ENCODE measurements around the gene GJA4.
"Not testable (repeated sequence)": the region's sequence is repeated elsewhere in the genome, so short reads cannot be mapped to it uniquely, and the experiment has no call there.

GJA4 gene

DNA sequence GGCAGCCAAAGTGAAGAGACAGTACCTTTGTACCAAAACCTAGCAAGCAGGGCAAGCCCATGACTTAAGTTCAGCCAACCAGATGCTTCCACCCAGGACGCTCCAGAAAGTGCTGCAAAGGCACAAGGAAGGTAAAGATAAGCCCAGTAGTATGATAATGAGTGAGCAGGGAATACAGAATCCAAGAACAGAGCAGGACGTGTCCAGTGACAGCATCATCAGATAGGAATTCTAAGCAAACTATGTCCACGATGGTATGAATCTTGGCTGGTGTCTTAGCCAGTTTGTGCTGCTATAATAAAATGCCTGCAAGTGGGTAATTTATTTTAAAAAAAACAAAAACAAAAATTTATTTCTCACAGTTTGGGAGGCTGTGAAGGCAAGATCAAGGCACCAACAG lies 13.6 kb downstream of the GJA4 start:
- H3K27me3 ChIP-seq (ENCODE audit: insufficient read depth, poor library complexity, severe bottlenecking), result peaks cover 3% of the 10 kb centered on the region
- no peak for DNase-seq (ENCODE audit: low read depth in 1 of 2, low spot score in 1 of 2)
- no peak overlapping the region for H3K4me3 ChIP-seq (replicated peaks; ENCODE audit: insufficient read depth, low read length)
- TF ChIP-seq REST (IDR thresholded peaks at IDR 0.05; ENCODE audit: insufficient replicate concordance, low read depth) (no peak), SPI1 (IDR thresholded peaks at IDR 0.05; ENCODE audit: borderline replicate concordance, low read depth) (no peak), POLR2AphosphoS5 (IDR thresholded peaks at IDR 0.05; ENCODE audit: low read depth) (no peak), GABPA (IDR thresholded peaks at IDR 0.05; ENCODE audit: low read depth) (no peak)
- TF ChIP-seq, protein P1, sequence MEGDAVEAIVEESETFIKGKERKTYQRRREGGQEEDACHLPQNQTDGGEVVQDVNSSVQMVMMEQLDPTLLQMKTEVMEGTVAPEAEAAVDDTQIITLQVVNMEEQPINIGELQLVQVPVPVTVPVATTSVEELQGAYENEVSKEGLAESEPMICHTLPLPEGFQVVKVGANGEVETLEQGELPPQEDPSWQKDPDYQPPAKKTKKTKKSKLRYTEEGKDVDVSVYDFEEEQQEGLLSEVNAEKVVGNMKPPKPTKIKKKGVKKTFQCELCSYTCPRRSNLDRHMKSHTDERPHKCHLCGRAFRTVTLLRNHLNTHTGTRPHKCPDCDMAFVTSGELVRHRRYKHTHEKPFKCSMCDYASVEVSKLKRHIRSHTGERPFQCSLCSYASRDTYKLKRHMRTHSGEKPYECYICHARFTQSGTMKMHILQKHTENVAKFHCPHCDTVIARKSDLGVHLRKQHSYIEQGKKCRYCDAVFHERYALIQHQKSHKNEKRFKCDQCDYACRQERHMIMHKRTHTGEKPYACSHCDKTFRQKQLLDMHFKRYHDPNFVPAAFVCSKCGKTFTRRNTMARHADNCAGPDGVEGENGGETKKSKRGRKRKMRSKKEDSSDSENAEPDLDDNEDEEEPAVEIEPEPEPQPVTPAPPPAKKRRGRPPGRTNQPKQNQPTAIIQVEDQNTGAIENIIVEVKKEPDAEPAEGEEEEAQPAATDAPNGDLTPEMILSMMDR (IDR thresholded peaks at IDR 0.05; ENCODE audit: insufficient read depth, low read length), result no peak
- H3K27ac ChIP-seq (replicated peaks), result no peak overlapping the region

- Histone ChIP-seq H3K27me3 (ENCODE audit: insufficient read depth, poor library complexity, severe bottlenecking) (peaks cover 3% of the 10 kb centered on the region), H3K4me3 (replicated peaks; ENCODE audit: insufficient read depth, low read length) (no peak overlapping the region)
- no peak for DNase-seq (ENCODE audit: low read depth in 1 of 2, low spot score in 1 of 2)
Observed at GRCh38 chr1:34808051-34808810, 15.4 kb downstream of the GJA4 start.

DNA sequence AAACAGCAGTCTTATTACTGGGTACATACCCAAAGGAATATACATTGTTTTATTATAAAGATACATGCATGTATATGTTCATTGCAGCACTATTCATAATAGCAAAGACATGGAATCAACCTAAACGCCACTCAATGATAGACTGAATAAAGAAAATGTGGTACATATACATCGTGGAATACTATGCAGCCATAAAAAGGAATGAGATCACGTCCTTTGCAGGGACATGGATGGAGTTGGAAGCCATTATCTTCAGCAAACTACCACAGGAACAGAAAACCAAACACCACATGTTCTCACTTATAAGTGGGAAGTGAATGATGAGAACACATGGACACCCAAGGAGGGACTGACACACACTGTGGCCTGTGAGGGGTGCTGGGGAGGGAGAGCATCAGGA lies 18.0 kb downstream of the GJA4 start:
- H3K27me3 ChIP-seq (ENCODE audit: insufficient read depth, poor library complexity, severe bottlenecking), result not testable (repeated sequence)

More at GRCh38 chr1:34808051-34808810, 15.4 kb downstream of the GJA4 start:
- TF ChIP-seq REST (IDR thresholded peaks at IDR 0.05; ENCODE audit: insufficient replicate concordance, low read depth), result no peak
- no peak for TF ChIP-seq GABPA (IDR thresholded peaks at IDR 0.05; ENCODE audit: low read depth)
- no peak for TF ChIP-seq POLR2AphosphoS5 (IDR thresholded peaks at IDR 0.05; ENCODE audit: low read depth)
- no peak for TF ChIP-seq SPI1 (IDR thresholded peaks at IDR 0.05; ENCODE audit: borderline replicate concordance, low read depth)
- TF ChIP-seq, protein P1 (IDR thresholded peaks at IDR 0.05; ENCODE audit: insufficient read depth, low read length), result no peak
- H3K27ac ChIP-seq (replicated peaks), result no peak overlapping the region

DNA sequence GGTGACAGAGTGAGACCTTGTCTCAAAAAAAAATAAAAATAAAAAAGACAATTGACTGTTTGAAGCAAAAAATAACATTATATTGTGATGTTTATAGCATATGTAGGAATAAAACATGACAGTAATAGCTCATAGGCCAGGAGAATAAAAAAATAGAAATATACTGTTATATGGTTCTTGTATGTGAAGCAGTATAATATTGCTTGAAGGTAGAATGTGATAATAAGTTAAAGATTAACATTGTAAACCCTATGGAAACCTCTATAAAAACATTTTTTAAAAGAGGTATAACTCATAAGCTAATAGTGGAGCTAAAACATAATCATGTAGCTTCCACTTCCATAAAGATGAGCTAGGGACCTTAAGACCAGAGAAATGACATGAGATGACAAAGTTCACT lies 23.5 kb downstream of the GJA4 start:
- TF ChIP-seq POLR2AphosphoS5 (IDR thresholded peaks at IDR 0.05; ENCODE audit: low read depth) (no peak), SPI1 (IDR thresholded peaks at IDR 0.05; ENCODE audit: borderline replicate concordance, low read depth) (no peak)
- TF ChIP-seq, protein P1 (IDR thresholded peaks at IDR 0.05; ENCODE audit: insufficient read depth, low read length), result no peak
- H3K4me3 ChIP-seq (replicated peaks; ENCODE audit: insufficient read depth, low read length), result no peak overlapping the region
- H3K27me3 ChIP-seq (ENCODE audit: insufficient read depth, poor library complexity, severe bottlenecking), result no peaks in the 10 kb centered on the region
- DNase-seq (ENCODE audit: low read depth in 1 of 2, low spot score in 1 of 2), result no peak
- H3K27ac ChIP-seq (replicated peaks), result no peak overlapping the region

More for the DNA sequence above, 18.0 kb downstream of the GJA4 start:
- not testable (repeated sequence) for DNase-seq (ENCODE audit: low read depth in 1 of 2, low spot score in 1 of 2); H3K27ac ChIP-seq (replicated peaks); H3K4me3 ChIP-seq (replicated peaks; ENCODE audit: insufficient read depth, low read length)

All from HL-60 (cell line).